Gastrocnemius medialis (tissue), 4 donors: ENCODE results near the gene GNB3.

Experiments
- CTCF ChIP-seq, 5 experiments: fragments of 450-650 bp in 3 of 5; fragments of 200-600 bp in 2 of 5; sonication (generic) in 2 of 5; IDR thresholded peaks in 4 of 5; conservative IDR thresholded peaks in 1 of 5; 1 replicate in 4 of 5; 2 replicates in 1 of 5; pipeline ENCODE4 v1.5.1; 2016 to 2019; ENCODE audit warnings: antibody characterized with exemption in 5 of 5, mild to moderate bottlenecking in 3 of 5, moderate library complexity in 3 of 5
- POLR2A ChIP-seq, 2 donors: fragments of 450-650 bp; IDR thresholded peaks; one replicate each; pipeline ENCODE4 v1.6.1; 2017; ENCODE audit warnings: antibody characterized with exemption in 2 of 2, mild to moderate bottlenecking in 2 of 2, moderate library complexity in 2 of 2

GRCh38 chr12:6831450-6831995 lies 9.2 kb upstream of the GNB3 start:
- TF ChIP-seq CTCF (IDR thresholded peaks at IDR 0.05 in 4 of 5, conservative IDR thresholded peaks at IDR 0.05 in 1 of 5) (no peak), POLR2A (IDR thresholded peaks at IDR 0.05) (no peak)
